Memory B cell (primary cell): ENCODE results near the gene ATXN1.

Experiments
- ATAC-seq: fragments of 150-1000 bp; cut with Tn5 transposase; 2 replicates; pipeline ENCODE4 v1.10.0; 2021; ENCODE audit warnings: low read depth, mild to moderate bottlenecking, moderate library complexity
- DNase-seq, 2 donors: peaks; one replicate each; pipeline ENCODE4 v3.0.0; 2022; ENCODE audit warnings: low spot score in 2 of 2
- H3K27ac Mint-ChIP-seq: one replicate; pipeline ENCODE4 v1.8.0; 2022; ENCODE audit warnings: mild to moderate bottlenecking, moderate library complexity, mixed read lengths
- H3K27me3 Mint-ChIP-seq: one replicate; pipeline ENCODE4 v1.8.0; 2022; ENCODE audit warnings: mixed read lengths
- H3K36me3 Mint-ChIP-seq: one replicate; pipeline ENCODE4 v1.8.0; 2022; ENCODE audit warnings: mild to moderate bottlenecking, mixed read lengths
- H3K4me1 Mint-ChIP-seq: one replicate; pipeline ENCODE4 v1.8.0; 2022; ENCODE audit warnings: mixed read lengths
- H3K4me3 Mint-ChIP-seq: one replicate; pipeline ENCODE4 v1.8.0; 2022; ENCODE audit warnings: mild to moderate bottlenecking, moderate library complexity, mixed read lengths
- H3K9me3 Mint-ChIP-seq: one replicate; pipeline ENCODE4 v1.8.0; 2022; ENCODE audit warnings: mixed read lengths

The ATXN1 gene

DNA sequence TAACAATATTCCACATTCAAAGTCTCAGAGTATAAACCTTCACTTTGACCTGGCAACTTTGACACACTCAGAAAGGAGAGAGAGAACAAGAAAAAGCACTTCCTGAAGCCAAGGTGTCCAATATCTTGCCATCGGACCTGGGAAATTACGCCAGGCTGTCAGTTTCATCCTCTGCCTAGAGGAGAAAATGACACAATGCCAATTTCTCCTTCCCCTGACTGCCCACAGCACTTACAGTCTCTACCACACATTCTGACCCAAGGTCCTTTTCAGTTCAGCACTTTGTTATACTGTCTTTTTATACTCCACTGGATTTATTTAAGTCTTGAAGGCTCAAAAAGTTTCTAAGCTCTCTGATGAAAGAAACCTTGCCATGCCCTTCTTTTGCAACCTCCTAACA lies 272.4 kb downstream of the ATXN1 start:
- H3K9me3 Mint-ChIP-seq, result no peaks in the 10 kb centered on the region
- no peak overlapping the region for H3K4me3 Mint-ChIP-seq
- peaks cover 22% of the 10 kb centered on the region for H3K4me1 Mint-ChIP-seq
- H3K36me3 Mint-ChIP-seq, result peaks cover 2% of the 10 kb centered on the region
- H3K27ac Mint-ChIP-seq, result peak overlapping the region; percentile 65
- no peak for ATAC-seq
- no peak for DNase-seq
- H3K27me3 Mint-ChIP-seq, result no peaks in the 10 kb centered on the region

DNA sequence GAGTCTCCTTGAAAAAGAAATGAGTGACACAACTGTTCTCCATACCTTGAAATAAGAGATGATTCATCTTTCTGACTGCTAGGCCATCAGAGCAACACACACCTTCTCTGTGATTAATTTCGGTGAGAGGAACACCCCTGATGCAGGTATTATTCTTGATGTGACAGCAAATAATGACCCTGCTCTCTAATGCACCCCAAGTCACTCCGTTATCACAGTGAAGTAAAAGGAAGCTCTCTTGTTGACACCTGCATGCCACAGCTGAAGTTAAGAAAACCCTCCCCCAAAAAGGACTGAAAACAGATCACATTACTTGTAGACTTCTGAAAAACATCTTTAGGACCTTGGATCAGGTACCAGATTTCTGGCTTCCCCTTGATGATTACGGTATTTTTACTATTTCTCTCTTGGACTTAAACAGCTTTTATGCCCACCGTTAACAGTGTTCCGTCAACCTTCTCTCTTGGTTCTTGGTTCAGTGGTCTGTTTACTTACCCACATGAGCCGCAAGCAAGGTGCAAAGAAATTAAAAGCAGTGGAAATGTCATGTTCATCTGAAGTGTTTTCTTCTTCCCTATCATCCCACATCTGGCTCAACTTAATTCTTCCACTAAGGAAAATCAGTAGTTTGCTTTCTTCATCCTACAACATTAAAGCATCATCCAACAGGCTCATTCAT lies 273.1 kb downstream of the ATXN1 start:
- Mint-ChIP-seq H3K27me3 (no peaks in the 10 kb centered on the region), H3K4me1 (peaks cover 18% of the 10 kb centered on the region), H3K27ac (peak overlapping the region; percentile 65), H3K9me3 (no peaks in the 10 kb centered on the region), H3K4me3 (no peak overlapping the region), H3K36me3 (peaks cover 8% of the 10 kb centered on the region)
- DNase-seq (no peak), ATAC-seq (no peak)

DNA sequence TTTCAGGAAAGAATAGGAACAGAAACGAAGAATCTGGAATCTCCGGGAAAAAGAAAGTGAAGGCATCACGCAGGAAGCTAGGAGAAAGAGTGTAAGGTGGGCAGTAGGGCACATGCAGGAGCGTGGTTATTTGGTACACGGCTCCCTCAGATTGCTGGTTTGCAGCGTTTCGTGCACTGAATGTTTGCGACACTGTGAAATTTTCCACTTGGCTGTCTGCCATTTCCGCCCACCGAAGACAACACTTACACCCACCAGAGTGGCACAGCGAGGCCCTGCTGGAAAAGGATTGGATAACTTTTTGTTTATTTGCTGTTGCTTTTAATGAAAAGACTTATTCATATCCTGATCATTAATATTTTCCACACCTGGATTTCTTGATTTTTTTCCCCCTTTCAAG lies 274.6 kb downstream of the ATXN1 start:
- no peaks in the 10 kb centered on the region for H3K27me3 Mint-ChIP-seq
- peaks cover 14% of the 10 kb centered on the region for H3K36me3 Mint-ChIP-seq
- no peaks in the 10 kb centered on the region for H3K9me3 Mint-ChIP-seq
- peaks cover 17% of the 10 kb centered on the region for H3K4me1 Mint-ChIP-seq
- H3K4me3 Mint-ChIP-seq, result no peak overlapping the region
- ATAC-seq, result no peak
- DNase-seq, result no peak
- H3K27ac Mint-ChIP-seq, result no peak overlapping the region

DNA sequence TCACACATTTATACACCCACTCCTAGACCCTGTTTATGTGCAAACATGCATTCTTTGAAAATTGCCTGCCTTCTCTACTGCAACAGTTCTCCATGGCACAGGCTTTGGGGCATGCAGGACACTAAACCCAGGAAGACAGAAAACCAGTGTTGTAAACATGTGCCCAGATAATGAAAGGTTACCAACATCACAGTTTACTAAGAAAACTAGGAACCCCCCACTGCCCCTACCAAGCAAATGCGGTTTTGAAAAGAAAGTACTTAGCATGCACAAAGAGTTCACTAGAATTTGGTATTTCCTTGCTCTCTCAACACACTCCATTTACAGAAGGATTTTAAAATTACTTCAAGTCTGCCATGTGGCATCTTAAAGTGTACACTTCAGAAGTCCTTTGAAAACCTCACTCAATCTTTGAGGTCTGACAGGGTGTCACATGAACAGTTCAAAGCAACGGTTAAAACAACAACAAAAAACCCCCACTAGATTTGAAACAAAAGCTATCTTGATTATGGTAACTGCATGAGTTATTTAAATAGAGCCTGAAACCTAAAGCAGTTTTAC lies 277.9 kb downstream of the ATXN1 start:
- DNase-seq (no peak), ATAC-seq (no peak)
- peaks cover 14% of the 10 kb centered on the region for H3K4me1 Mint-ChIP-seq
- H3K9me3 Mint-ChIP-seq, result no peaks in the 10 kb centered on the region
- H3K4me3 Mint-ChIP-seq, result no peak overlapping the region
- H3K27me3 Mint-ChIP-seq, result no peaks in the 10 kb centered on the region
- no peak overlapping the region for H3K27ac Mint-ChIP-seq
- peaks cover 14% of the 10 kb centered on the region for H3K36me3 Mint-ChIP-seq

DNA sequence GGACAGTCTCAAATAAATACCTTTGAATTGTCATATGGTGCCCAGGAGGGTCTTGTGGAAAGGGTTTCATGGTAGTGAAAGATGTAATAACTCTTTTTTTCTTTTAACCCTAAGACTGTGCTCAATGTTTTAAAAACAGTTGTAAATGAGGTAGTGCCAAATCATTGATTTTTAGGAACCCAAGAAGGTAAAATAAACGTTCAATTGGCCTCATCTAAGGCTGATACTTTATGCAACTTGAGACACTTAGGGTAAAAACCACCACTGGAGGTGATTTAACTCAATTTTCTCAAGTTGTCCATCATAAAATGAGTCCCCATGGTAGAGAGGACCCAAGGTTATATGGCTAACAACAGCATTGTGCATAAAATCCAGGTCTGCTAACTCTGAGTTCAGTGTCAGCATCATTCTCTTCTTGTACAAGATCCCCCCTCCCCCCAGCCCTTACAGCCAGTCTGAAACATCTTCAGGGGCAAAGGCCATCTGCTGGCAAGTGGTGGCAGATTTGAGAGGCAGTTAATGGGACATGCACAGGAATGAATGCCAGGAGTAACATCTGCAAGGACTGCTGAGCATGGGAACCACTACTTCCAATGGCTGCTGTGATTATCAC lies 278.5 kb downstream of the ATXN1 start:
- no peak overlapping the region for H3K27ac Mint-ChIP-seq

DNA sequence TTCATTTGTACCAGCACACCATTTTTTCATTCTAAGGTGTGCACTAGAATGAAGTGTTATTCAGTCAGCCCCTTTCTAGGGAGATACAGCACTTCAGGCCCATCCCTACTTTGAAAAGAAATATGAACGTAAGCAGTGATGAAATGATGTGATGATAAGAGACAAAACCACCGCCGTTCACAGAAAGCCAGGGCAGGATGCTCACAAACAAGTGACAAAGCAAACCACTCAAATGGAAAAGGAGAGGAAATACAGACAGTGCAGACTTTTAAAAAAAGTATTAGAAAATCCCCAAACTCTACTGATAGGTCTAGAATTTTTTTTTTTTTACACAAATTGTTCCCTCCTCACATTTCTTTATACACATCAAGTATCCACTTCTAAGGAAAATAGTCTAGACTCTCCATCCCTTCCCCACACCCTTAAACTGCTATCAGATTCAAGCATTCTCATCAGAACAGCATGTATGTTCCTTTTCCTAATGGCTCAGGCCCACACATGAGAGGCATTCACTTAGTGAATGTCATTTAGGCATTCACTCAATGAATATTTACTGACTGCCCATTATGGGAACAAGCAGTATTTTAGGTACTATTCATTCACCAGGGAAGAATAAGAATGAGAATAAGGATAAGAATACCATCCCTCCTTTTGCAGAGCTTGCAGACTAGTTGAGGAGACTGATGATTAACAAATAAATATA lies 279.4 kb downstream of the ATXN1 start:
- peaks cover 14% of the 10 kb centered on the region for H3K36me3 Mint-ChIP-seq

More for the DNA sequence above, 278.5 kb downstream of the ATXN1 start:
- Mint-ChIP-seq H3K9me3 (no peaks in the 10 kb centered on the region), H3K27me3 (no peaks in the 10 kb centered on the region), H3K4me1 (peaks cover 9% of the 10 kb centered on the region), H3K4me3 (no peak overlapping the region), H3K36me3 (peaks cover 14% of the 10 kb centered on the region)
- DNase-seq (no peak), ATAC-seq (no peak)

DNA sequence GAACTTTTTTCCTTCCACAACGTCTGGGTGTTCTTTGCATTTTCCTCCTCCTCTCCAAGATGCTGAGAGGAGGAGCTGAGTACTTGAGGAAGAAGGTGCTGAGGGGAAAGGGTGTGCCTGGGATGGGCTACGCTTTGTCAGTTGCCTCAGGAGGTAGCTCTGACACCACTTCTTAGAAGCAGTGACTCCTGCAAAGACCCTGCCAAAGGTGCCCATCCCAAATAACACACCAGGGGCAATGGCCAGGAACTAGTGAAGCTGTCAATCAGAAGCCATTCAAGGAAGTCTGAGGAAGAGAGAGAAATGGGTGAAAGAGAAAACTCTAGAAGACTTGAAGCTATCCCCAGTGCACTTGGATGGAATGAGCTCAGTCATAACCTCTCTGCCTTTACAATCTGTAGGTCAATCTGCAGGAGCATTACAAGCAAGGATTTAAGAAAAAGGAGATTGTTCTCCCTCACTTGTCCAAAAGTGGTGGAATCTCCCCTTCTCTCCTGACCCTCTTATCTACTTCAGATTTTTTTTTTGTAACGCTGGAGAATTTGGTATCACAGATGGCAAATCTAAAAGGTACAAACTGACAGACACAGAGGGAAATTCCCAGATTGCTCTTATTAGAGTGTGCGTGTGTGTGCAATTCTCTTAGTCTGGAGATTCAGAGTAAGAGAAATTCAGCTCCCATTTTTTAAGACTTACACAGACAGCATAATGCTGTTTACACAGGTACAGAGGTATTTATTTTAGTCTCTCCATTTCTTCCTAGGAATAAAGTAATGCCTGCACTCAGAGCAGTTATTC lies 280.3 kb downstream of the ATXN1 start:
- no peak for DNase-seq
- Mint-ChIP-seq H3K4me1 (peaks cover 15% of the 10 kb centered on the region), H3K27me3 (no peaks in the 10 kb centered on the region), H3K27ac (peak overlapping the region; percentile 79), H3K4me3 (no peak overlapping the region), H3K9me3 (no peaks in the 10 kb centered on the region), H3K36me3 (peaks cover 14% of the 10 kb centered on the region)
- ATAC-seq, result peak; percentile 31

More for the DNA sequence above, 279.4 kb downstream of the ATXN1 start:
- Mint-ChIP-seq H3K9me3 (no peaks in the 10 kb centered on the region), H3K4me3 (no peak overlapping the region), H3K27me3 (no peaks in the 10 kb centered on the region), H3K27ac (peak overlapping the region; percentile 79), H3K4me1 (peaks cover 12% of the 10 kb centered on the region)
- DNase-seq, result no peak
- ATAC-seq, result peak; percentile 79

DNA sequence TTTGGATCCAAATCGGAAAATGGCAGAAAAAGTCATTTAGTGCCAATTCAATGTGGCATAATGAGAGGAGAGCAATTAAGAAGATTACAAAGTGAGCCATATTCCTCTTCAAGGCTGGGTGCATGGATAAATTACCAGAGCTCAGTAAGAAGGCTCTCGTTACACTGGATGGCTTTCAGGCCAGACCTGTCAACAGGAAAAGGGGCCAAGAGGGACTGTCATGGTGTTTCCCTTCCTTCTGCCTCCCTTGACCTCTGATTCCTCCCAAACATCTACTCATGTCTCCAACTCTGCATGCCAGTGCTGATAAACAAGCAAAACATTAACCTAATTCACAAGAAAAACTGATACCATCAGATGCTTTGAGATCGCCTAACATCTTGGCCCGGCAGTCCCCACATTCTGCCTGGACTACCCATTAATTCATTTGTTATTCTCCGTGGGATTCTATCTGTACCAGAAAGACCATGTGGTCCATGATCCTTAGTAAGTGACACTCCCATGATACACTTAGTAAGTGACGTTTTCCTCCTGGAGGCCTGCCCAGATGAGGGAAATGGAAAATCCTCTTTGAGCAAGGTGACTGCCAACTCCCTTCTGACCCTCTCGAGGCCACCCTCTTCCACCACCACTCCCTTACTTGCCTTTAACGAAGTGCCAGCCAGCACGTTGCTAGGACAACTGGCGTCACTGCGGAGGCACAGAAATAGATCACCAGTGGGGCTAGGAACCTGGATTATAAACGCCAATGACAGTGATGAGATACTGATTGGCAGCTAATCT lies 283.7 kb downstream of the ATXN1 start:
- DNase-seq, result no peak
- no peak for ATAC-seq
- Mint-ChIP-seq H3K4me1 (peaks cover 26% of the 10 kb centered on the region), H3K27ac (peak overlapping the region; percentile 90), H3K36me3 (peaks cover 5% of the 10 kb centered on the region), H3K27me3 (no peaks in the 10 kb centered on the region), H3K9me3 (no peaks in the 10 kb centered on the region), H3K4me3 (no peak overlapping the region)

DNA sequence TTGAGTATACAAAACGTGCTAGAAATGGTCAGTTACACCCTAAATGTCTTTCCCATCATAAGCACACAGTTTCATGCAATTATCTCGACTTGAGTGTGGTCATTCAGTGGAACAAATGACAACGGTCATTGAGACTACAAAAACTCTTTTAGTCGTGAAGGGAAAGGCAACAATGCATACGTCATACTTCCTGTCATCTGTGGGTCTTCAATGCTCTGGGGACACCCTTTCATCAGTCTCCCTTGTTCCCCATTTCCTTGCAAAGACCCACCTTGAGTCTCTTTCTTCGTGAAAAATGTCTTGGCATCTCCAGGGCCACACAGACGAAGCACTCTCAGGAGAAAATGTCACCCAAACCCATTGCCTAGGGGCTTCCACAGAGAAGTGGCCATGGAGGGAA lies 284.4 kb downstream of the ATXN1 start:
- DNase-seq (peak in 1 of 2 donors; percentile 13), ATAC-seq (peak; percentile 45)
- H3K9me3 Mint-ChIP-seq, result no peaks in the 10 kb centered on the region
- peak overlapping the region; percentile 15 for H3K4me3 Mint-ChIP-seq
- peaks cover 28% of the 10 kb centered on the region for H3K4me1 Mint-ChIP-seq
- peak overlapping the region; percentile 90 for H3K27ac Mint-ChIP-seq
- no peaks in the 10 kb centered on the region for H3K27me3 Mint-ChIP-seq
- peaks cover under 1% of the 10 kb centered on the region for H3K36me3 Mint-ChIP-seq

DNA sequence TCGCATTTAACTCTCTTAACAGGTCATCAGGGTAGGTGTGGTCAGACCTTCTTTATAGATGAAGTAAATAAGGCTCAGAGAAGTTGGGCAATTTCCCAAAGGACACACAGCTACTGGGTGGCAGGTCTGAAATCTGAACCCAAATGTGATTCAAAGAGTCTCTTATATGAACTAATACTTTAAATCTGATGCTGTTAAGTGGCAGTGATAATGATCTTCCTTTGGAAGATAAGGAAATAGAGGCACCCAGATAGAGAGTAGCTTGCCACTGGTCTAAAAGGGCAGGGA lies 285.8 kb downstream of the ATXN1 start:
- no peak overlapping the region for H3K27ac Mint-ChIP-seq
- DNase-seq (no peak), ATAC-seq (no peak)
- H3K36me3 Mint-ChIP-seq, result no peaks in the 10 kb centered on the region
- H3K9me3 Mint-ChIP-seq, result no peaks in the 10 kb centered on the region
- H3K4me1 Mint-ChIP-seq, result peaks cover 34% of the 10 kb centered on the region
- no peaks in the 10 kb centered on the region for H3K27me3 Mint-ChIP-seq
- no peak overlapping the region for H3K4me3 Mint-ChIP-seq

DNA sequence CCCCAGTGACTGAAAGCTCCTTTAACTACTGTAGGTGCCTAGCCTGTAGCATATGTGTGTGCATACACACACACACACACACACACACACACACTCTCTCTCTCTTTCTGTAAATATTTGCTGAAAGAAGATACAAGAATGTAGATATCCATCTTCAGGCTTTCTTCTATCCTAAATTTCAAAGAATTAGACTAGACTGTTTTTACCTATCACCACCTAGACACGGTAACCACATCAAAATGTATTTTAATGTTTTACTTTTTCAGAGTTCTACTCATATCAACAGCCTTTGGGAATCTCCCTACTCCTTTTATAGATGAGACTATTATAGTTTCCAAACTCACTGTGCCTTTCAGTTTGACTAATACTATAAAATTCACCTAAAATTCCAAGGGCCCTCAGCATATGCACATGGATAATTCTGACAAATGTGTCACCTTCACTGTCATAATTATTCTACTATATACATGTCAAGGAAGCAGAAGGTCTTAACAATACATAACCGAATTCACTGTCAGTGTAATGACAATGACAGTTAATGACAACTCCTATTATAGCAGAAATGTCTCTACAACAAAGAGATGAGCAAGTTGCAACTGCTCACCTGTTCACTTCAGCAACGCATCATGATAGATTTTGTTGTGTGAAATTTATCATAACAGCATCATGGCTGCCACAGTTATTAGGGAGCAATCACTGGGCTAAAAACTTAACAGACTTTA lies 286.3 kb downstream of the ATXN1 start:
- Mint-ChIP-seq H3K36me3 (no peaks in the 10 kb centered on the region), H3K4me1 (peaks cover 34% of the 10 kb centered on the region), H3K9me3 (no peaks in the 10 kb centered on the region), H3K4me3 (no peak overlapping the region), H3K27me3 (no peaks in the 10 kb centered on the region), H3K27ac (no peak overlapping the region)
- no peak for ATAC-seq
- no peak for DNase-seq

DNA sequence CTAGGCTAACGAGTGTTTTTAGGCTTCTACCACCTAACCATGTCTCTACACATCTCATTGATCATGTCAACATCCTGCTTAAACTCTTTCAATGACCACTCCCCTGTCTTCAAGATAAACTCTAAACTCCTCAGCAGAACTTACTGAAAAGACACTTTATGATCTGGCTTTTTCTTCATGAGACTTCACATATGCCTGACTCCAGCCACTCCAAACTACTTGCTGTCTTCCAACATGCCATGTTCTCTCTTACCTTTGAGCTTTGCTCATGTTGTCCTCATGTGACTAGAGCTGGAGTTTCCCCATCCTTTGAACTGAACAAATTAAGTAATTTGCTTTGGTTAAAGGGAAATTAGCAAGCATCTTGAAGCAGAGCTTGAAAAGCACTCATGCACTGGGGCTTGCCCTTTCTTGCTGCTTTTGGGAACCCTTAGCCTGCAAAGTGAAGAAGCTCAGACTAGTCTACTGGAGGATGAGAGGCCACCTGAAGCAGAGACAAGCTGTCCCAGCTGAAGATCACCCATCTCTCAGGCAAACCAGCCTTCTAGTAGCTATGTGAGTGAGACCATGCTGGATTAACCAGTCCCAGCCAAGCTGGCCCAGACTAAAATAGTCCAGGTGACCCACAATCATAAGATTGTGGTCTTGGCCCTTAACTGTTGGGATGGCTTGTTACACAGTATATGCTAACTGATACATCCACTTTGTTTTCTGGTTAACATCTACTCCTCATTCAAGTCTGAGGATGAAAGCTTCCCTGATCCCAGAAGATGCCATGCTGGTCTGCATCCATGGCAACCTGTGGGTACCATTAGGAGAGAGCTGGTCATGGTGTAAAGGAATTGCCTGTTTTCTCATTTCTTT lies 287.1 kb downstream of the ATXN1 start:
- Mint-ChIP-seq H3K36me3 (no peaks in the 10 kb centered on the region), H3K4me3 (peak overlapping the region; percentile 6), H3K27ac (peak overlapping the region; percentile 92), H3K9me3 (no peaks in the 10 kb centered on the region), H3K27me3 (no peaks in the 10 kb centered on the region), H3K4me1 (peaks cover 34% of the 10 kb centered on the region)
- ATAC-seq (peak; percentile 46), DNase-seq (no peak)
